ENCODE data around the gene CLEC4G. TPM values are rescaled to one million over a fixed set of nuclear protein-coding genes. Genes with fewer than 3 reads are reported as not detected.

The CLEC4G gene
- total RNA-seq, 2 donors from 2014 or later: 0.49 to 6.2 TPM

GRCh38 chr19:7687177-7687576 is 44.7 kb downstream of the CLEC4G start:
- no peaks in the 10 kb centered on the region for H3K27me3 ChIP-seq (replicated peaks; ENCODE audit: insufficient read depth)
- ATAC-seq (ENCODE audit: insufficient number of reproducible peaks, low FRiP score, low read depth): no peak
- H3K4me3 ChIP-seq: no peak overlapping the region
- no peak overlapping the region for H3K27ac ChIP-seq
- H3K9me3 ChIP-seq: no peaks in the 10 kb centered on the region
- no peak for DNase-seq (ENCODE audit: low spot score)
- H3K36me3 ChIP-seq: peaks cover 21% of the 10 kb centered on the region
- peaks cover under 1 to 4% of the 10 kb centered on the region in 2 donors for H3K4me1 ChIP-seq (ENCODE audit: control insufficient read depth in 1 of 2, low read depth in 2 of 2)
- no peak for TF ChIP-seq CTCF (IDR thresholded peaks at IDR 0.05)

- Histone ChIP-seq H3K27ac (no peak overlapping the region), H3K4me3 (no peak overlapping the region), H3K27me3 (replicated peaks; ENCODE audit: insufficient read depth) (no peaks in the 10 kb centered on the region), H3K4me1 (ENCODE audit: control insufficient read depth in 1 of 2, low read depth in 2 of 2) (peaks cover 5 to 13% of the 10 kb centered on the region in 2 donors), H3K36me3 (peaks cover 22% of the 10 kb centered on the region), H3K9me3 (no peaks in the 10 kb centered on the region)
- ATAC-seq (ENCODE audit: insufficient number of reproducible peaks, low FRiP score, low read depth) (no peak), DNase-seq (ENCODE audit: low spot score) (no peak)
- no peak for TF ChIP-seq CTCF (IDR thresholded peaks at IDR 0.05)
Observed at GRCh38 chr19:7685546-7686445, 46.1 kb downstream of the CLEC4G start.

DNA sequence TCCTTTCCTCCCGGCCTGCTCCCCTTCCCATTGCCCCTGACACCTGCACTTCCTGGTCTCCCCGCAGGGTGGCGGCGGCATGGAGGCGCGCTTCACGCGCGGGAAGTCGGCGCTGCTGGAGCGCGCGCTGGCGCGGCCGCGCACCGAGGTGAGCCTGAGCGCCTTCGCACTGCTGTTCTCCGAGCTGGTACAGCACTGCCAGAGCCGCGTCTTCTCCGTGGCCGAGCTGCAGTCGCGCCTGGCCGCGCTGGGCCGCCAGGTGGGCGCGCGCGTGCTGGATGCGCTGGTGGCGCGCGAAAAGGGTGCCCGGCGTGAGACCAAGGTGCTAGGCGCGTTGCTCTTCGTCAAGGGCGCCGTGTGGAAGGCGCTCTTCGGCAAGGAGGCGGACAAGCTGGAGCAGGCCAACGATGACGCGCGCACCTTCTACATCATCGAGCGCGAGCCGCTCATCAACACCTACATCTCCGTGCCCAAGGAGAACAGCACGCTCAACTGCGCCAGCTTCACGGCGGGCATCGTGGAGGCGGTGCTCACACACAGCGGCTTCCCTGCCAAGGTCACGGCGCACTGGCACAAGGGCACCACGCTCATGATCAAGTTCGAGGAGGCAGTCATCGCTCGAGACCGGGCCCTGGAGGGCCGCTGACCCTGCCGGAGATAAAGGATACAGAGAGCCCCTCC is 49.6 kb downstream of the CLEC4G start:
- Histone ChIP-seq H3K9me3 (no peaks in the 10 kb centered on the region), H3K36me3 (peaks cover 22% of the 10 kb centered on the region), H3K4me3 (peak overlapping the region; percentile 100), H3K27ac (no peak overlapping the region), H3K27me3 (replicated peaks; ENCODE audit: insufficient read depth) (no peaks in the 10 kb centered on the region), H3K4me1 (ENCODE audit: control insufficient read depth in 1 of 2, low read depth in 2 of 2) (peaks cover 5 to 17% of the 10 kb centered on the region in 2 donors)
- ATAC-seq (ENCODE audit: insufficient number of reproducible peaks, low FRiP score, low read depth) (no peak), DNase-seq (ENCODE audit: low spot score) (no peak)
- TF ChIP-seq CTCF (IDR thresholded peaks at IDR 0.05): no peak

DNA sequence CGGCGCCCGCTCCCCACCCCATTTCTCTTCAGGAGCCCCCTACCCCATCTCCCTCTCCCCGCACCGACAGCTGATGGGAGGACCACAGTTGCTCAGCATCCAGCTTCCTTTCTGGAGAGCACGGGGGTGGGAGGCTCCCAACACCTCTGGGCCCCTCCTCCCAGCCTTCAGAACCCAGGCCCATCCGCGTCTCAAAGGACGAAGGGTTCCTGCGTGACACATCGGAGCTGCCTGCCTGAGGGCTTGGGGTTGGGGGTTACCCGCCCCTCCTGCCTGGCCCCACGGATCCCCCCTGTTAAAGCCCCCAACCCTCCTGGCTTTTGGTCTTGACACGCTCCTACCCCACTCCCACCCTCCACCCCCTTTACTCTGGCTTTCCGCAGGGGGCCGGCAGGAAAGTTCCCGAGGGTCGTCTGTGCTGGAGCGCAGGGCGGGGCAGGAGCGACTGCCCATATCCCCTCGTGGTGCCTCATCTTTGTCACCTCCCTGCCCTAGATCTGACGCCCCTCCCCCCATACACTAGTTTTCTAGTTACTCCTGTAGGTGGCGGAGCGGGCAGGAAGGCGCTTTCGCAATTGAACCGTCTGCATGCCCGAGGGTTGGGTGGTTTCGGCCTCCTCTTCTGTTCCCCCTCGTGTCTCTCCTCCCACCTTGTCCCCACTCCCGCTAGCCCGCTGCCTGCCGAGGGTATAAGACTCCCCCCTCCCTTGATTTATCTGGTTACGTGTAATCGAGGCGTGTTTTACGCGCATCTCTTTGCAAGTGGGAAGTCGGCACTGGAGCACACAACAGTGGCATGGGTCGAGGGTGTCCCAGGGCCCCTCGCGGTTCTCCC is 50.4 kb downstream of the CLEC4G start:
- DNase-seq (ENCODE audit: low spot score) (peak; percentile 69), ATAC-seq (ENCODE audit: insufficient number of reproducible peaks, low FRiP score, low read depth) (no peak)
- no peaks in the 10 kb centered on the region for H3K27me3 ChIP-seq (replicated peaks; ENCODE audit: insufficient read depth)
- peaks cover 22% of the 10 kb centered on the region for H3K36me3 ChIP-seq
- peaks cover 5 to 17% of the 10 kb centered on the region in 2 donors for H3K4me1 ChIP-seq (ENCODE audit: control insufficient read depth in 1 of 2, low read depth in 2 of 2)
- peak overlapping the region; percentile 100 for H3K4me3 ChIP-seq
- peak overlapping the region; percentile 41 to 57 for H3K27ac ChIP-seq
- H3K9me3 ChIP-seq: no peaks in the 10 kb centered on the region
- TF ChIP-seq CTCF (IDR thresholded peaks at IDR 0.05): peak; percentile 26
